HUES48 (cell line): ENCODE data around the gene ITGA5.

Experiments used
- H3K27ac ChIP-seq: one replicate; pipeline ENCODE4 v1.7.0; 2013; ENCODE audit warnings: low read depth, low read length, inconsistent platforms
- H3K27me3 ChIP-seq: 2 replicates; pipeline ENCODE4 v1.6.1; 2013; ENCODE audit warnings: mild to moderate bottlenecking, low read length; ENCODE audit not compliant: control insufficient read depth, insufficient read depth
- H3K36me3 ChIP-seq: 2 replicates; pipeline ENCODE4 v1.6.1; 2013; ENCODE audit warnings: low read length; ENCODE audit not compliant: control insufficient read depth, insufficient read depth
- H3K4me1 ChIP-seq: 2 replicates; pipeline ENCODE4 v1.6.1; 2013; ENCODE audit warnings: mild to moderate bottlenecking, low read length; ENCODE audit not compliant: control insufficient read depth, insufficient read depth
- H3K4me3 ChIP-seq: 2 replicates; pipeline ENCODE4 v1.5.1; 2013; ENCODE audit warnings: mild to moderate bottlenecking, low read depth, low read length
- H3K9ac ChIP-seq: 2 replicates; pipeline ENCODE4 v1.6.1; 2013; ENCODE audit warnings: mild to moderate bottlenecking, low read depth, low read length, moderate library complexity
- H3K9me3 ChIP-seq: 2 replicates; pipeline ENCODE4 v1.6.1; 2013; ENCODE audit warnings: low read length; ENCODE audit not compliant: control insufficient read depth, insufficient read depth

ITGA5 gene

DNA sequence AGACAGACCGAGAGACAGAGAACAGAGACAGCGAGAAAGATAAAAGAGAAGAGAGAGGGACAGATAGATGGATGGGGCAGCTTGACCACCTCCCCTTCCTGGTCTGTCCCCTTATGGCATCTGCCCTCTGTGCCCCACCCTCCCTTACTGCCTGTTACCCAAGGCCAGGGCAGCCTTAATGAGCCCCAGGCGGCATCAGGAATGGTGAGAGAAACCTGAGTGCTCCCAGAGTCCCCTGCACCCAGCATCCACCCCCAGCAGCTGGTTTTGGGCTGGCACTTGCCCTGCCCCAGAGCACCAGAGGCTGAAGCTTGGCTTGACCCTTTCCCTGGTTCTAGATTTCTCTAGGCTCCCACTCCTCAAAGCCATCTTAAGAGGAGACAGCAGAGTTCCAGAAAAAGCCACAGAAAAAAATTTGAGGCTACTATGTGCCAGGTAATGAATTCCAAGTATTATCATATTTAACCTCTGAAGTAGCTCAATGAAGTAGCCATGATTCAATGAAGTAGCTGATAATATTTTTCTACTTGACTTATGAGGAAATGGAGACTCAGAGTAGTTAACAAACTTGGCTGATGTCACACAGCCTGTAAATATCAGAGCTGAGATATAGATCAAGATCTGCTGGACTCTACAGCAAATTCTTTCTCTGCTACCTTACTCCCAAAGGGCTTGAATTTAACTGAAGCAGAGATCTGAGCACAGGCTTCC, 32.5 kb downstream of the ITGA5 start:
- no peak overlapping the region for H3K4me3 ChIP-seq
- H3K36me3 ChIP-seq = 0 out of 2 replicates have a peak, but pooled peaks cover 2% of the 10 kb centered on the region
- H3K27ac ChIP-seq = peak overlapping the region; percentile 60
- peaks cover 62% of the 10 kb centered on the region for H3K4me1 ChIP-seq
- H3K9ac ChIP-seq = no peak overlapping the region
- no peaks in the 10 kb centered on the region for H3K27me3 ChIP-seq
- H3K9me3 ChIP-seq = no peaks in the 10 kb centered on the region

DNA sequence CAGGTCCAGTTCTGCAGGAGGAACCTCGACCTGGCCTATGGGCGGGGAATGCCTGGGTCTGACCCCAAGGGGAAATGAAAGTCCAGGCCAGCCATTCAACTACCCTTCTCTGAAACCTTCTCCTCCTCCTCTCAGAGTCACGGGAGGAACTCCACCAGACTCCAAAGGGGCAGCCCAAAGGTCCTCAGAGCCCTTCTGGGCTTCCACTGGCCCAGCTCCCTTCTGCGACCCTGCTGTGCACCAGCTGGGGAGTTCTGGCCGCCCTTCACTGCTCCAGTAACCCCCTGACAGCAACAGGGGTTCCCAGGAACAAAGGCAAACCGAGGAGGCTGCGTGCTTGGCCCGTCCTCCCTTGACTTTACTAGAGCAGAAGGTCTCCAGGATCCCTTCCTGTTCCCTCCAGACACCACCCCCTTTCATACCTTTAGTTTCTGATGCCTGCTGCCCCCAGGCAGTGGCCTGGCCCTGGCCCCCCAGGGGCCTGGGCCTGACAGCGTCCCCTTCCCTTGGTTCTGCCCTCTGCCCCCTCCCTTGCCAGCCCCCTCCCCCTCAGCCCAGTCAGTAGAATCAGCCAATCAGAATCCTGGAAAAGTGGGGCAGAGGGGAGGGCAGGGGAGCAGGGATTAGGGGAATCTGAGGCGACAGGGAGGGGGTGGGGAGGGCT, 33.7 kb downstream of the ITGA5 start:
- peaks cover 61% of the 10 kb centered on the region for H3K4me1 ChIP-seq
- peak overlapping the region; percentile 23; the same call in 1 of the 2 replicates for H3K4me3 ChIP-seq
- no peak overlapping the region for H3K9ac ChIP-seq
- H3K27me3 ChIP-seq = no peaks in the 10 kb centered on the region
- H3K27ac ChIP-seq = peak overlapping the region; percentile 9
- H3K9me3 ChIP-seq = no peaks in the 10 kb centered on the region
- H3K36me3 ChIP-seq = 0 out of 2 replicates have a peak, but pooled peaks cover 2% of the 10 kb centered on the region

DNA sequence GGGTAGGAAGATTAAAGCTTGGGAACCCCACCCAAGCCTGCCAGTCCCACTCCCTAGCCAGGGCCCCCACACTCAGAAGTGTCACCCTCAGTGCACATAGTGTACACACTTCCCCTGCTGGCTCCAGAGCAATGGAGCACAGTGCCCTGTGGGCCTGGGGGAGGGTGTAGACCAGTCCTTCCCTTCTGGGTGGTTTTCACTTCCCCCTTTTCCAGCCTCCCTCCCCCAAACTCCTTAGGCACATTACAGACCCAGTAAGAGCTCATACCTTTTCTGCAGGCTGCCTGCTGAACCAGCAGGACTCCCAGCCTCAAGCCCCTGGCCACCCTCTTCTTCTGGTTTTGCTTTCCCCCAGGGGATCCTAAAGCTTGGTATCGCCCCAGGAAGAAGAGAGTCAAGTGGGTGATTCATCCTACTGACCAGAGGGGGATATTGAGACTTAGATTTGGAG, 34.5 kb downstream of the ITGA5 start, which contains the start of gene ZNF385A:
ZNF385A (minus strand) TSS at position 143 of the 451 bp plus-strand sequence. CDS start 219 bp downstream, outside the sequence.
- H3K27ac ChIP-seq = peak within 1 kb of the TSS; percentile 9
- H3K4me3 ChIP-seq = peak within 1 kb of the TSS; percentile 23; the same call in 1 of the 2 replicates

DNA sequence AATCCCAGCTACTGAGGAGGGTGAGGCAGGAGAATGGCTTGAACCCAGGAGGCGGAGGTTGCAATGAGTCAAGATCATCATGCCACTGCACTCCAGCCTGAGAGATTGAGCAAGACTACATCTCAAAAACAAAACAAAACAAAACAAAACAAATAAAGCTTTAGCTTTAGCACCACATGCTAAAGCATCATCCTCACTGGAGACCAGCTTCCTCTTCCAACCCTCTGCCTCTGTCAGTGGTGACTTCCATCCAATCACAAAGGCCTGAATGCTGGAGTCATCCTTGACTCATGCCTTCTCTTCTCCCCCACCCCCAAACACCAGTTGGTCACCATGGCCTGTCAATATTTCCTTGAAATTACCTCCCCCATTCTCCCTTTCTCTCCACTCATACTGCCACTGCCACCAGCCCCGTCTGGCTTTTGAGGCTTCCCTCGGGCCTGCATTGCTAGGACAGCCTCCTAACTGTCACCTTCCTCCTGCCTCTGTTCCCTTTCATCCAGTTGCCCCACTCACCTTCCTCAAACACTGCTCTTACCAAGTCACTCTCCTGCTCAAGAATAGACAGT, 35.9 kb downstream of the ITGA5 start:
- no peak overlapping the region for H3K27ac ChIP-seq
- 0 out of 2 replicates have a peak, but pooled peaks cover 2% of the 10 kb centered on the region for H3K36me3 ChIP-seq
- H3K4me1 ChIP-seq = peaks cover 47% of the 10 kb centered on the region
- H3K4me3 ChIP-seq = no peak overlapping the region
- no peak overlapping the region for H3K9ac ChIP-seq
- no peaks in the 10 kb centered on the region for H3K9me3 ChIP-seq
- peaks cover 6% of the 10 kb centered on the region for H3K27me3 ChIP-seq

More for the DNA sequence above, 34.5 kb downstream of the ITGA5 start, which contains the start of gene ZNF385A:
- Histone ChIP-seq H3K36me3 (0 out of 2 replicates have a peak, but pooled peaks cover 2% of the 10 kb centered on the region), H3K9me3 (no peaks in the 10 kb centered on the region), H3K27me3 (no peaks in the 10 kb centered on the region), H3K9ac (no peak within 1 kb of the TSS), H3K4me1 (peaks cover 54% of the 10 kb centered on the region)

DNA sequence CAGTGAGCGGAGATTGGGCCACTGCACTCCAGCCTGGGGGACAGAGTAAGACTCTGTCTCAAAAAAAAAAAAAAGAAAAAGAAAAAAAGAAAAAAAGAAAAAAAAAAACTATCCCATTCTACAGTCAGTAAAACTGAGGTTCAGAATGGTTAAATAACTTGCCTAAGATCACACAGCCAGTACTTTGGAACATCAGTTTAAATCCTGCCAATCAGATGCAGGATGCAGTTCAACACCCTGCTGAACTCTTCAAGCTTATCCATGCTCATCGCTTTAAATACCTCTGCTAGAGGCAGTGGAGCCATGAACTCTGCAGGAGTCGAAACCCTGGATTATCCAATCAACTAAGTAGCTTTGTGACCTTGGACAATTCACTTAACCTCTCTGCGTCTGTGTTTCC, 37.9 kb downstream of the ITGA5 start:
- H3K4me1 ChIP-seq = peaks cover 27% of the 10 kb centered on the region

DNA sequence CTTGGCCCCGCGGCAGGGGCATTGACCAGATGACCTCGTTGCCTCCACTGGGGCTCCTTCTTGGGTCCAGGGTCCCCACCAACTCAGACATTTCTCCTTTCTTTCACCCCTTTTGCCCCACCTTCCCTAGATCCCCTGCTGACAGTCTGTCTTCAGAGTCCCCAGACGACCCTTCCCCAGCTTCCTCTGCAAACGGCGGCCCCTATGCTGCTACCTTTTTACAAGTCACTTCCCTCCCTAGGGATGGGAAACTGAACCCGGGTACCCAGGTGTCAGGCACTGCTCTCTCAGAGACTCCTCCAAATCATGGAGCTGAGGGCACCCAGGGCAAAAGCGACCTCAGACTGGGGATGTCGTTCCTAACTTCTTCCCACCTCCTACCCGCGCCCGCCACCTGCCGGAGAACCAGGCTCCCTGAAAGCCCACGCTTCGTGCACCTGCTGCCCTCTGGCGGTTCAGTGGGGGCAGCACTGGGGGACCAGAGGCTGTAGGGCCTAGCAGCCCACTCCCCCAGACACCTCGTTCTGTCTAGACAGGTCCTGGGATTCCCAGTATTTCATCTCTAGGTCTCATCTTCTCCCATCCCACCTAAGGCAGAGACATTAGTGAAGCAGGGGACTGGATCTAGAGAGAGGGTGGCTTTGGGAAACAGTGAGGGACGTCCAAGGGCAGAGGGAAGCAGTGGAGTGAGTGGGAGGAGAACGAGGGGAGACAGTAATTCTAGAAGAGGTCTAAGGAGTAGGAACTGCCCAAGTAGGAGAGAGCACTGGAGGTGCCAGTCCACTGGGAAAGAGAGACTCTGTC, 39.5 kb downstream of the ITGA5 start:
- no peak overlapping the region for H3K27ac ChIP-seq
- peak overlapping the region; percentile 61 for H3K4me3 ChIP-seq
- peaks cover 15% of the 10 kb centered on the region for H3K4me1 ChIP-seq
- H3K27me3 ChIP-seq = peaks cover 12% of the 10 kb centered on the region
- H3K9ac ChIP-seq = no peak overlapping the region
- H3K9me3 ChIP-seq = no peaks in the 10 kb centered on the region
- H3K36me3 ChIP-seq = peaks cover 9% of the 10 kb centered on the region; the same call in 1 of the 2 replicates

More for the DNA sequence above, 37.9 kb downstream of the ITGA5 start:
- Histone ChIP-seq H3K4me3 (no peak overlapping the region), H3K36me3 (peaks cover 9% of the 10 kb centered on the region; the same call in 1 of the 2 replicates), H3K27ac (no peak overlapping the region), H3K9ac (no peak overlapping the region), H3K27me3 (peaks cover 12% of the 10 kb centered on the region), H3K9me3 (no peaks in the 10 kb centered on the region)

DNA sequence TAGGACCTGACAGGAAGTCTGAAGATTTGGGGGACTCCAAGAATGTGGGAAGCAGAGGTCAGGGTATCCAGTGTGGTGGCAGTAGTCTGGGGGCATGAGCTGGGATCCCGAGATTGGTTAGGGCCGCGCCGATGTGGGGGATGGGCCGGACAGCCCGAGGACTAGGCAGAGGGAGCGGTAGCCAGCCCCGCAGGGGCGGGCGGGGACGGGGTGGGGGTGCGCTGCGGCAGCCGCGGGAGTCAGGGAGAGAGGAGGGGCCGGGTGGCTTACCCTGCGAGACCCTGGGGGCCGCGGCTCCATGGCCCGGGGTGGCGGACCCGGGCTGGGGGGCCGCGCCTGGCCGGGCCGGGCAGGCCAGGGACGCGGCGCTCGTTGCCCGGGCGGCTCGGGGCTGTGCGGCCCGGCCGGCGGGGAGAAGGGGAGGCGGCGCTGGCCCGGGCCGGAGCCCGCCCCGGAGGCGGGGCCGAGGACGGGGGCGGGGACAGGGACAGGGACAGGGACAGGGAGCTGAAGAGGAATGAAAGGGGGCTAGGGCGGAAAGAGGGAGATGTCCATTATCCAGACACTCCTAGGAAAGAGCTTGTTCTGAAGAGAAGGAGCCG, 40.2 kb downstream of the ITGA5 start:
- Histone ChIP-seq H3K4me1 (peaks cover 8% of the 10 kb centered on the region), H3K4me3 (peak overlapping the region; percentile 61), H3K9ac (no peak overlapping the region)

DNA sequence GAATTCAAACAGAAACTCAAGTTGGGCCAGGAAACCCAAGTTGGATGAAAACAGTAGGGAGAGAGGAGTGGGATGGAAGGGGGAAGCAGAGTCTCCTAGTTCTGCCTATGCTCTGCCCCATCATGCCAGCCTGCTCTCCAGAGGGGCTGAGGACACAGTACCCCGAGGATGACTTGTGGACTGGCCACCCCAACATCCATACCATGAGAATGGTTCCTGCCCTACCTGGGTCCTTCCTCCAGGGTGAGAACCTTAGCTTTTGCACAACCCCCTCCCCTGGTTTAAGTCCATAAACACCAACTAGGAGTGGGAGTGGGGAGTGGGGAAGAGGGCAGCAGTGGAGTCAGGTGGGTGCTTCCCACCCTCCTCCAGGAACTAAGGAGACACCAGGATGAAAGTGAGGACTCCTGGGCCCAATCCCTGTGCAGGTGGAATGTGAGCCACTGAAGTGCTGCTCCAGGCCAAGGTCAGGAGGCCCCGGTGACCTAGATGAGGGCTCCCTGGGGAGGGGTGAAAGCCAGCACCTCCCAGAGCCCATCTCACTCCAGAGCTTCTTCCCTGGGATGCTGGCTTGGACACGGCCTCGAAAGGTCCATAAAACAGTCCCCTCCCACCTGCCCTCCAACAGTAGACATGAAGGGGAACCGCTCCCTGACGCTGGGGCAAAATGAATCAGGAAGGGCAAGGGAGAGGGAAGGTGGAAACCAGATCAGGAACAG, 41.1 kb downstream of the ITGA5 start:
- Histone ChIP-seq H3K27ac (no peak overlapping the region), H3K36me3 (peaks cover 11% of the 10 kb centered on the region; the same call in 1 of the 2 replicates), H3K4me3 (no peak overlapping the region), H3K9ac (no peak overlapping the region), H3K27me3 (peaks cover 12% of the 10 kb centered on the region), H3K4me1 (peaks cover 8% of the 10 kb centered on the region), H3K9me3 (no peaks in the 10 kb centered on the region)

More for the DNA sequence above, 40.2 kb downstream of the ITGA5 start:
- Histone ChIP-seq H3K27me3 (peaks cover 12% of the 10 kb centered on the region), H3K27ac (no peak overlapping the region), H3K9me3 (no peaks in the 10 kb centered on the region), H3K36me3 (peaks cover 9% of the 10 kb centered on the region; the same call in 1 of the 2 replicates)

DNA sequence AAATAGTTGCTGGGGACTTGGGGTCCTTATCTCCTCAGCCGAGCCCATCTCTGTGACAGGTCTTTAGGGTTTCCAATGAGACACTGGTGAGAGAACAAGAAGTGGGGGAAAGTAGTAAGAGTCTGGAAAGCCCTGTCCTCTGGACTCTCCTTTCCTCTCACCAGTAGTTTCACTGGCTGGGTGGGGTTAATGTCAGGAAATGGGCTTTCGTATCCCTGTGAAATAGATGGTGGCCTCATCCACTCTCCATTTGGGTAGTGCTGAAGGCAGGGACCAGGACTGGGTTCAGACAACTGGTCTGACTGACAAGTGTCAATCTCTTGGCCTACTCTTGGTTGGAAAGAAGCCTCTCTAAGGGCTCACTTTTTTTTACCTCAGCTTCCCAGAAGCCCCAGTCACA, 42.1 kb downstream of the ITGA5 start:
- Histone ChIP-seq H3K27ac (no peak overlapping the region), H3K27me3 (peaks cover 12% of the 10 kb centered on the region), H3K4me3 (no peak overlapping the region), H3K4me1 (peaks cover 8% of the 10 kb centered on the region), H3K9ac (no peak overlapping the region), H3K9me3 (no peaks in the 10 kb centered on the region), H3K36me3 (peaks cover 14% of the 10 kb centered on the region; the same call in 1 of the 2 replicates)
